GM12872 (cell line): ENCODE data around the gene MYH3.

Experiments used
- CTCF ChIP-seq: IDR thresholded peaks from 3 replicates; pipeline ENCODE4 v1.5.1; 2011; ENCODE audit warnings: low read depth, mild to moderate bottlenecking, low read length, moderate library complexity; ENCODE audit not compliant: insufficient read depth

The MYH3 gene

GRCh38 chr17:10631048-10631700, 25.9 kb downstream of the MYH3 start:
- TF ChIP-seq CTCF, result peak; percentile 87

- no peak for TF ChIP-seq CTCF
These were observed 27.4 kb downstream of the MYH3 start for GRCh38 chr17:10629706-10630105.

GRCh38 chr17:10628756-10629155, 28.4 kb downstream of the MYH3 start:
- peak; percentile 53 for TF ChIP-seq CTCF

DNA sequence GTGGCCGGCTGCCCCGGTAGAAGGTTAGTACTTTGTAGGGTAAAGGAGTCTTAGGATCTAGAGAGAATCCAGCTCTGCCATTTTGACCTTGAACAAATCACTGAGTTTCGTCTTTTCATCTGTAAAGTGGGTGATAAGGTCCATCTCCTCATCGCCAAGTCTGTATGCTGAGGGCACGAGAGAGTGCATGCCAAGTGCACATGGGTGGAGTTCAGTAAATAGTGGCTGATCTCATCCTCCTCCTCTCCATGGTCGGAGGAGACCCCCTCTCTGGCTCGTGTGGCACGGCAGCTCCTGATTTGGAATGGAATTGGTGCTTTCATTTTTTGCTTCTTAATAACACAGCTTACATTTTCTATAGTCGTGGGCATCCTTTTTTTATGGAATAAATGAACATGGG, 30.7 kb downstream of the MYH3 start:
- no peak for TF ChIP-seq CTCF

DNA sequence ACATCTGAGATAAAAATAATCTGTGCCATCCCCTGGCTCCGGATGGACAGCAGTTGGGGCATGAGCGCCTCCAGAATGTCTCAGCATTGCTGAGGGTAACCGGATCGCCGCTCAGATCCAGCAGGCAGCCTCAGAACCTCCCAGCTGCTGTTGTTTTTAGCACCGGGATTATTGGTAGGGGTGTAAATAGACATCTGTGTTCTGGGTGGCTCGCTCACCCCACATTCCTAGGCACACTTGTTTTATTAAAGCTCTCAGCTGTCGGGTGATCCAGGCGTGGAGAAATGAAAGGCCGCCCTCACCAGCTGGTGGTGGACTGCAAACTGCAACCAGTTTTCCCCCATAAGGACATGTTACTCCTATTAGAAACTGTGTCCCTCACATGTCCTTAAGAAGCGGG, 32.1 kb downstream of the MYH3 start:
- TF ChIP-seq CTCF, result no peak

GRCh38 chr17:10623737-10624338, 33.3 kb downstream of the MYH3 start:
- TF ChIP-seq CTCF, result no peak

GRCh38 chr17:10622617-10623485, 34.3 kb downstream of the MYH3 start:
- no peak for TF ChIP-seq CTCF
